Smooth muscle cell (in vitro differentiated cells): ENCODE results near the gene CSPG4. TPM values are rescaled to one million over a fixed set of nuclear protein-coding genes. Genes with fewer than 3 reads are reported as not detected.
A peak's percentile ranks its signal among the peaks of the same experiment; 100 is the strongest.
"Not testable (repeated sequence)": the region's sequence is repeated elsewhere in the genome, so short reads cannot be mapped to it uniquely, and the experiment has no call there.

Source experiments
- DNase-seq: peaks from one replicate; lab custom pipeline; 2025; ENCODE audit not compliant: unreplicated experiment; lab: John Stamatoyannopoulos, UW
- H2AFZ ChIP-seq: fragments of 200-600 bp; sonication (generic); 2 replicates; pipeline ENCODE4 v1.6.0; 2016; ENCODE audit warnings: antibody characterized with exemption, low read depth, mild to moderate bottlenecking
- H3F3A ChIP-seq: fragments of 200-600 bp; sonication (generic); 2 replicates; pipeline ENCODE4 v1.6.0; 2017; ENCODE audit warnings: antibody characterized with exemption, low read depth
- H3K27ac ChIP-seq: fragments of 200-600 bp; sonication (generic); 2 replicates; pipeline ENCODE4 v1.5.1; 2016; ENCODE audit warnings: low read depth, mild to moderate bottlenecking
- H3K27me3 ChIP-seq: fragments of 200-600 bp; sonication (generic); 2 replicates; pipeline ENCODE4 v1.6.1; 2016; ENCODE audit warnings: low read depth, mild to moderate bottlenecking
- H3K36me3 ChIP-seq: fragments of 200-600 bp; sonication (generic); 2 replicates; pipeline ENCODE4 v1.5.1; 2016; ENCODE audit warnings: low read depth
- H3K4me1 ChIP-seq: fragments of 200-600 bp; sonication (generic); 2 replicates; pipeline ENCODE4 v1.5.1; 2016; ENCODE audit warnings: low read depth
- H3K4me2 ChIP-seq: fragments of 200-600 bp; sonication (generic); 2 replicates; pipeline ENCODE4 v1.6.0; 2016; ENCODE audit warnings: mild to moderate bottlenecking
- H3K4me3 ChIP-seq: fragments of 200-600 bp; sonication (generic); 2 replicates; pipeline ENCODE4 v1.5.1; 2016; ENCODE audit warnings: mild to moderate bottlenecking
- H3K79me2 ChIP-seq: fragments of 200-600 bp; sonication (generic); 2 replicates; pipeline ENCODE4 v1.6.0; 2016; ENCODE audit warnings: low read depth, mild to moderate bottlenecking
- H3K9ac ChIP-seq: fragments of 200-600 bp; sonication (generic); 2 replicates; pipeline ENCODE4 v1.6.0; 2016; ENCODE audit warnings: low read depth
- H3K9me3 ChIP-seq: fragments of 200-600 bp; sonication (generic); replicated peaks from 2 replicates; pipeline ENCODE4 v1.5.1; 2016; ENCODE audit warnings: low read depth
- H4K20me1 ChIP-seq: fragments of 200-600 bp; sonication (generic); 2 replicates; pipeline ENCODE4 v1.6.0; 2016; ENCODE audit warnings: low read depth
- WGBS: methylation state at CpG from one replicate; pipeline ENCODE4 v1.1.7; 2016; ENCODE audit warnings: low lambda C conversion rate; 5-methylcytosine and 5-hydroxymethylcytosine counted together
- polyA plus RNA-seq: library from polyadenylated mRNA; unstranded; fragments of >200 nt; fragmentation: Nextera tagmentation; extraction: Ambion mirVana; gene quantifications from 2 replicates; pipeline ENCODE4 v1.2.1, GENCODE V29; 2016
- total RNA-seq: library from RNA; depleted of rRNA; stranded (reverse); fragments of >200 nt; gene quantifications from 2 replicates; pipeline ENCODE4 v1.2.3, GENCODE V29; 2014
- TF ChIP-seq, protein P1 (sequence below): fragments of 200-600 bp; sonication (generic); IDR thresholded peaks from 2 replicates; pipeline ENCODE4 v1.5.1; 2017; ENCODE audit warnings: borderline replicate concordance, mild to moderate bottlenecking, antibody characterized with exemption; ENCODE audit not compliant: insufficient read depth, poor library complexity, severe bottlenecking

The CSPG4 gene
- total and polyA plus RNA-seq, 2 experiments from 2014 or later, result 35.3 to 54.9 TPM

DNA sequence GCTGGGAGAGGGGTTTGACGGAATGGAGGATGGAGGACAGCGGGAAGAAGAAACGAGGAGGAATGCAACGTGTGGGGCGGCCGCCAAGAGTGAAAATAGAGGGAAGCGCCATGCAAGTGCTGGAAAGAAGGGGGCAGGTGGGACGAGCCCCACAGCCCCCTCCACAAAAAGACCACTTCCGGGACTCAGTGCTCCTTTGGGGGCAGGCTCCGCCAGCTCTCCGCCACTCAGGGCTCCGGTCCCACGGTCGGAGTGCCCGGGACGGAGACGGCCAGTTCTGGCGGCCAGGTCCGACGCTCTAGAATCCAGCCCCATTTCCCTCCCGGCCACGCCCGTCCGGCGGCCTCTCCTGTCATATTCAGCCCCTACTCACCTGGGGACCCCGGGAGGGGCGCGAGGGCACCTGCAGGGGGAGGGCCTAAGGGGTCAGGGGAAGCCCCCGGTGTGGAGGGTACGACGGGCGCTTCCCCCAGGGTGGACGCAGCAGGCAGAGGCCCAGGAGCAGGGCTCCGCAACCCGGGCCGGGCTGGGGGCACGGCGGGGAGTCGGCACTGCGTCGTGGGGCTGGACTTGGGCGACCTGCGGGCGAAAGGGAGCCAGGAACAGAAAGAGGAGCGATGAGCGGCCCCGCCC, 25.5 kb upstream of the CSPG4 start:
- no peaks in the 10 kb centered on the region for H4K20me1 ChIP-seq
- no peaks in the 10 kb centered on the region for H3F3A ChIP-seq
- H3K4me1 ChIP-seq, result no peaks in the 10 kb centered on the region
- 3% methylated on average over 37 of the region's 47 CpGs for WGBS
- no peak overlapping the region for H3K27ac ChIP-seq
- H2AFZ ChIP-seq, result peak overlapping the region; percentile 93
- no peaks in the 10 kb centered on the region for H3K36me3 ChIP-seq
- H3K4me2 ChIP-seq, result peak overlapping the region; percentile 95
- peak overlapping the region; percentile 57 for H3K9ac ChIP-seq
- no peak for DNase-seq
- H3K79me2 ChIP-seq, result no peaks in the 10 kb centered on the region
- peak overlapping the region; percentile 75 for H3K4me3 ChIP-seq
- TF ChIP-seq, protein P1, sequence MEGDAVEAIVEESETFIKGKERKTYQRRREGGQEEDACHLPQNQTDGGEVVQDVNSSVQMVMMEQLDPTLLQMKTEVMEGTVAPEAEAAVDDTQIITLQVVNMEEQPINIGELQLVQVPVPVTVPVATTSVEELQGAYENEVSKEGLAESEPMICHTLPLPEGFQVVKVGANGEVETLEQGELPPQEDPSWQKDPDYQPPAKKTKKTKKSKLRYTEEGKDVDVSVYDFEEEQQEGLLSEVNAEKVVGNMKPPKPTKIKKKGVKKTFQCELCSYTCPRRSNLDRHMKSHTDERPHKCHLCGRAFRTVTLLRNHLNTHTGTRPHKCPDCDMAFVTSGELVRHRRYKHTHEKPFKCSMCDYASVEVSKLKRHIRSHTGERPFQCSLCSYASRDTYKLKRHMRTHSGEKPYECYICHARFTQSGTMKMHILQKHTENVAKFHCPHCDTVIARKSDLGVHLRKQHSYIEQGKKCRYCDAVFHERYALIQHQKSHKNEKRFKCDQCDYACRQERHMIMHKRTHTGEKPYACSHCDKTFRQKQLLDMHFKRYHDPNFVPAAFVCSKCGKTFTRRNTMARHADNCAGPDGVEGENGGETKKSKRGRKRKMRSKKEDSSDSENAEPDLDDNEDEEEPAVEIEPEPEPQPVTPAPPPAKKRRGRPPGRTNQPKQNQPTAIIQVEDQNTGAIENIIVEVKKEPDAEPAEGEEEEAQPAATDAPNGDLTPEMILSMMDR, result no peak
- H3K9me3 ChIP-seq, result no peaks in the 10 kb centered on the region
- no peaks in the 10 kb centered on the region for H3K27me3 ChIP-seq

- H4K20me1 ChIP-seq, H3K27ac ChIP-seq, H3K79me2 ChIP-seq, H3K9me3 ChIP-seq, DNase-seq, H3K4me1 ChIP-seq, H3K36me3 ChIP-seq, H3F3A ChIP-seq, H3K27me3 ChIP-seq, H3K9ac ChIP-seq: not testable (repeated sequence)
- 70% methylated on average over 14 of the region's 14 CpGs for WGBS
- Histone ChIP-seq H3K4me3 (peak overlapping the region; percentile 75), H3K4me2 (peak overlapping the region; percentile 95), H2AFZ (peak overlapping the region; percentile 93)
These were observed 24.7 kb upstream of the CSPG4 start for GRCh38 chr15:75737116-75738013.

GRCh38 chr15:75736256-75736655, 23.6 kb upstream of the CSPG4 start:
- no peak for DNase-seq

DNA sequence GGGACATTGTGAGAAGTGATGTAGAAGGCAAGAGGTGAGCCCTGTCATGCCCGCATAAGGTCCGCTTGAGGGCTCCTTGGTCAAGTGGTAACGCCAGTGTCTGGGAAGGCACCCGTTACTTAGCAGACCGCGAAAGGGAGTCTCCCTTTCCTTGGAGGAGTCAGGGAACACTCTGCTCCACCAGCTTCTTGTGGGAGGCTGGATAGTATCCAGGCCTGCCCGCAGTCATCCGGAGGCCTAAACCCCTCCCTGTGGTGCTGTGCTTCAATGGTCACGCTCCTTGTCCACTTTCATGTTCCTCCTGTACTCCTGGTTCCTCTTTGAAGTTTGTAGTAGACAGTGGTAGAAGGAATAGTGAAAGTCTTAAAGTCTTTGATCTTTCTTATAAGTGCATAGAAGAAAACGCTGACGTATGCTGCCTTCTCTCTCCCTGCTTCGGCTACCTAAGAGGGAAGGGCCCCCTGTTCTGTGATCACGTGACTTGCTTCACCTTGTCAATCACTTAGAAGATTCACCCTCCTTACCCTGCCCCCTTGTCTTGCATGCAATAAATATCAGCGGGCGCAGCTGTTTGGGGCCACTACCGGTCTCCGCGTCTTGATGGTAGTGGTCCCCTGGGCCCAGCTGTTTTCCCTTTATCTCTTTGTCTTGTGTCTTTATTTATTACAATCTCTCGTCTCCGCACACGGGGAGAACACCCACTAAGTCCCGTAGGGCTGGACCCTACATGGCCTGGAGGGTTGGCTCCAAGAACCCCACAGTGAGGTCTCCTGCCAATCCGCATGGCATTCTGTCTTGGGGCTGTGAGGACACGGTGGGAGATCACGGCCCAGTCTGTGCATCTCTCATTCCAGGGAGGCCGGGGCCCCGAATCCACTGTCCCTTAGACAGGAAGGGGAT, 22.5 kb upstream of the CSPG4 start:
- H3K79me2 ChIP-seq, H3K9me3 ChIP-seq, H3K27me3 ChIP-seq, H3F3A ChIP-seq, DNase-seq, H3K27ac ChIP-seq, H4K20me1 ChIP-seq, H2AFZ ChIP-seq, H3K4me1 ChIP-seq, H3K9ac ChIP-seq, H3K4me3 ChIP-seq, H3K36me3 ChIP-seq: not testable (repeated sequence)
- H3K4me2 ChIP-seq, result peak overlapping the region; percentile 54
- WGBS, result 62% methylated on average over 27 of the region's 27 CpGs

More at GRCh38 chr15:75736256-75736655, 23.6 kb upstream of the CSPG4 start:
- H3F3A ChIP-seq, result no peaks in the 10 kb centered on the region
- H3K9me3 ChIP-seq, result no peaks in the 10 kb centered on the region
- no peak overlapping the region for H3K4me2 ChIP-seq
- WGBS, result 81% methylated on average over 8 of the region's 8 CpGs
- H2AFZ ChIP-seq, result no peak overlapping the region
- H3K4me3 ChIP-seq, result no peak overlapping the region
- H3K4me1 ChIP-seq, result no peaks in the 10 kb centered on the region
- no peak overlapping the region for H3K27ac ChIP-seq
- no peaks in the 10 kb centered on the region for H4K20me1 ChIP-seq
- no peaks in the 10 kb centered on the region for H3K79me2 ChIP-seq
- H3K27me3 ChIP-seq, result no peaks in the 10 kb centered on the region
- H3K36me3 ChIP-seq, result no peaks in the 10 kb centered on the region
- TF ChIP-seq, protein P1, result no peak
- H3K9ac ChIP-seq, result no peak overlapping the region
